Neural cell (in vitro differentiated cells): ENCODE data around the gene PCYT2. TPM values are rescaled to one million over a fixed set of nuclear protein-coding genes. Genes with fewer than 3 reads are reported as not detected.

Experiments used
- H2AFZ ChIP-seq: fragments of 200-600, 300-800 bp; sonication (generic), shearing (Covaris generic); 2 replicates; pipeline ENCODE4 v1.6.0; 2014; ENCODE audit warnings: low read depth, mild to moderate bottlenecking, antibody characterized with exemption, low read length, moderate library complexity
- H3F3A ChIP-seq: fragments of 200-600 bp; shearing (Covaris generic); 2 replicates; pipeline ENCODE4 v1.6.1; 2016; ENCODE audit warnings: mild to moderate bottlenecking, moderate library complexity, mixed read lengths, antibody characterized with exemption, low read length; ENCODE audit not compliant: insufficient read depth, poor library complexity, severe bottlenecking
- H3K27ac ChIP-seq: fragments of 200-600, 300-800 bp; sonication (generic), shearing (Covaris generic); 2 replicates; pipeline ENCODE4 v1.5.1; 2014; ENCODE audit warnings: mild to moderate bottlenecking, low read length, moderate library complexity
- H3K27me3 ChIP-seq: fragments of 300-800, 200-600 bp; sonication (generic), shearing (Covaris generic); 2 replicates; pipeline ENCODE4 v1.6.0; 2014; ENCODE audit warnings: mild to moderate bottlenecking, low read depth, low read length, moderate library complexity; ENCODE audit not compliant: insufficient read depth
- H3K36me3 ChIP-seq: fragments of 300-800, 200-600 bp; sonication (generic), shearing (Covaris generic); 2 replicates; pipeline ENCODE4 v1.5.1; 2014; ENCODE audit warnings: mild to moderate bottlenecking, antibody characterized with exemption, low read length, moderate library complexity; ENCODE audit not compliant: insufficient read depth
- H3K4me2 ChIP-seq: fragments of 300-800, 200-600 bp; sonication (generic), shearing (Covaris generic); 2 replicates; pipeline ENCODE4 v1.6.0; 2014; ENCODE audit warnings: mild to moderate bottlenecking, low read length
- H3K4me3 ChIP-seq: fragments of 300-800, 200-600 bp; sonication (generic), shearing (Covaris generic); 2 replicates; pipeline ENCODE4 v1.5.1; 2014; ENCODE audit warnings: mild to moderate bottlenecking, low read length, moderate library complexity
- H3K79me2 ChIP-seq: fragments of 200-600 bp; shearing (Covaris generic); replicated peaks from 2 replicates; pipeline ENCODE4 v1.6.0; 2014; ENCODE audit warnings: mild to moderate bottlenecking, low read length, moderate library complexity; ENCODE audit not compliant: insufficient read depth
- H3K9ac ChIP-seq: fragments of 300-800, 200-600 bp; sonication (generic), shearing (Covaris generic); 2 replicates; pipeline ENCODE4 v1.6.1; 2016; ENCODE audit warnings: mild to moderate bottlenecking, low read length, mixed read lengths
- H3K9me2 ChIP-seq: fragments of 200-600 bp; shearing (Covaris generic); 2 replicates; pipeline ENCODE4 v1.6.1; 2016; ENCODE audit warnings: mild to moderate bottlenecking, low read length, mixed read lengths; ENCODE audit not compliant: insufficient read depth
- H3K9me3 ChIP-seq: fragments of 200-600, 300-800 bp; sonication (generic), shearing (Covaris generic); 2 replicates; pipeline ENCODE4 v1.6.1; 2016; ENCODE audit warnings: mild to moderate bottlenecking, mixed run types, low read length, moderate library complexity, mixed read lengths
- H4K20me1 ChIP-seq: fragments of 200-600 bp; shearing (Covaris generic); 2 replicates; pipeline ENCODE4 v1.6.1; 2016; ENCODE audit warnings: mild to moderate bottlenecking, mixed run types; ENCODE audit not compliant: insufficient read depth
- EP300 ChIP-seq: fragments of 450-650 bp; conservative IDR thresholded peaks from 2 replicates; pipeline ENCODE4 v1.6.1; 2014; ENCODE audit warnings: antibody characterized with exemption, mild to moderate bottlenecking, moderate library complexity; ENCODE audit not compliant: poor library complexity, severe bottlenecking
- EZH2 ChIP-seq: fragments of 200-600, 300-800 bp; shearing (Covaris generic), sonication (generic); IDR thresholded peaks from 2 replicates; pipeline ENCODE4 v1.6.1; 2014; ENCODE audit warnings: antibody characterized with exemption, low read length, borderline replicate concordance, mild to moderate bottlenecking; ENCODE audit not compliant: insufficient read depth, poor library complexity, severe bottlenecking
- MXI1 ChIP-seq: fragments of 450-650 bp; conservative IDR thresholded peaks from 2 replicates; pipeline ENCODE4 v1.6.1; 2014; ENCODE audit warnings: antibody characterized with exemption, mild to moderate bottlenecking; ENCODE audit not compliant: poor library complexity, severe bottlenecking
- POLR2AphosphoS5 ChIP-seq: IDR thresholded peaks from 2 replicates; pipeline ENCODE4 v1.6.1; 2012
- RAD21 ChIP-seq: fragments of 450-650 bp; conservative IDR thresholded peaks from 2 replicates; pipeline ENCODE4 v1.6.1; 2014; ENCODE audit warnings: antibody characterized with exemption, mild to moderate bottlenecking, moderate library complexity
- SMC3 ChIP-seq: fragments of 450-650 bp; conservative IDR thresholded peaks from 2 replicates; pipeline ENCODE4 v1.6.1; 2014; ENCODE audit warnings: antibody characterized with exemption, mild to moderate bottlenecking, moderate library complexity; ENCODE audit not compliant: poor library complexity
- TAF1 ChIP-seq: IDR thresholded peaks from 2 replicates; pipeline ENCODE4 v1.6.1; 2012; ENCODE audit warnings: low read depth
- polyA plus RNA-seq: library from polyadenylated mRNA; depleted of rRNA; stranded (reverse); fragments of >200 nt; gene quantifications from 2 replicates; pipeline ENCODE4 v1.2.3, GENCODE V29; 2014
- TF ChIP-seq, protein P1 (sequence below): IDR thresholded peaks from 2 replicates; pipeline ENCODE4 v1.6.1; 2012; ENCODE audit warnings: borderline replicate concordance
- TF ChIP-seq, protein P2 (sequence below): fragments of 450-650 bp; IDR thresholded peaks from 2 replicates; pipeline ENCODE4 v1.5.1; 2014; ENCODE audit warnings: antibody characterized with exemption, mild to moderate bottlenecking, moderate library complexity; ENCODE audit not compliant: poor library complexity, severe bottlenecking

Gene PCYT2
- polyA plus RNA-seq, 1 donor from 2014 or later, result 35.3 TPM

DNA sequence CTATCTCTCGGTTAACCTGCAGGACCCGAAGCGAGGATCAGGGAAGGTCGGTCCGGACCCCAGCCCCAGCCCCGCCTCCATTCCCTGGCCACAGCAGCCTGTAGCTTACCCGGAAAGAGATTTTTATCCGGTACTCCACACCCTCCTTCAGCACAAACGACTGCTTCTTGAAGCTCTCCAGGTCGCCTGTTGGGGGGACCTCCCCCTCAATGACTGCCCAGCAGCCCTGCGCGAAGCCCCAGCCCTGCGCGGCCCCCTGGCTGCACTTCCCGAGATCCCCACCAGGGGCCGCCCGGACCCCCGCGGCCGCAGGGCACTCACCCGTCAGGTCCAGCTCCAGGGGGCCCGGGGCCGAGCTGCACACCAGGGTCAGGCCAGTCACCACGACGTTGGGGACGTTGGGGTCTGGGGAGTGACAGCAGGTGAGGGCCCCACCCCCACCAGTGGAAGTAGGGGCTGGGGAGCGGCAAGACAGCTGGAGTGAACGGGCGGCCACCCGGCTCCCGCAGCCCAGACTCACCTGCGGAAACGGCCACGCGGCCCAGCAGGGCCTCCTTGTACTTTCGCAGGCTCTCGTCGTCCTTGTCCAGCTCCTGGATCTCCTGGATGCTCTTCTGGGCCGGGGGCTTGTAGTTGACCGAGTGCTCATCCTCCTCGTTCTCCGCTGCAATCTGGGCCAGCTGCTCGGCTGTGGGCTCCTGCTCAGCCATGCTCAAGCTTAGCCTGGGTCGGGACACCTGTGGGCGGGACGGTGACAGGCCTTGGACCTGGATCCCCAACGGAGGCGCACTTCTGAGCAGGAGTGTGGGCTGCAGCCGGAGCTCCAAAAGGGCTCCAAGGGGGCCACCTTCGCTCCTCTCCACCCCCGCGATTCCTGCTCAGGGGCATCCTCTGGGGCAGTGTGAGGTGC lies 41.7 kb downstream of the PCYT2 start:
- no peaks in the 10 kb centered on the region for H4K20me1 ChIP-seq
- no peak overlapping the region for H2AFZ ChIP-seq
- H3K9me2 ChIP-seq, result no peaks in the 10 kb centered on the region
- no peaks in the 10 kb centered on the region for H3K27me3 ChIP-seq
- no peaks in the 10 kb centered on the region for H3K36me3 ChIP-seq
- peaks cover 13% of the 10 kb centered on the region for H3K79me2 ChIP-seq
- H3F3A ChIP-seq, result no peaks in the 10 kb centered on the region
- no peaks in the 10 kb centered on the region for H3K9me3 ChIP-seq
- peak overlapping the region; percentile 97 for H3K4me2 ChIP-seq
- peak overlapping the region; percentile 96 for H3K4me3 ChIP-seq
- peak overlapping the region; percentile 96 for H3K9ac ChIP-seq
- TF ChIP-seq SMC3 (peak; percentile 62), EZH2 (no peak), RAD21 (peak; percentile 30), TAF1 (no peak)
- TF ChIP-seq, protein P1, sequence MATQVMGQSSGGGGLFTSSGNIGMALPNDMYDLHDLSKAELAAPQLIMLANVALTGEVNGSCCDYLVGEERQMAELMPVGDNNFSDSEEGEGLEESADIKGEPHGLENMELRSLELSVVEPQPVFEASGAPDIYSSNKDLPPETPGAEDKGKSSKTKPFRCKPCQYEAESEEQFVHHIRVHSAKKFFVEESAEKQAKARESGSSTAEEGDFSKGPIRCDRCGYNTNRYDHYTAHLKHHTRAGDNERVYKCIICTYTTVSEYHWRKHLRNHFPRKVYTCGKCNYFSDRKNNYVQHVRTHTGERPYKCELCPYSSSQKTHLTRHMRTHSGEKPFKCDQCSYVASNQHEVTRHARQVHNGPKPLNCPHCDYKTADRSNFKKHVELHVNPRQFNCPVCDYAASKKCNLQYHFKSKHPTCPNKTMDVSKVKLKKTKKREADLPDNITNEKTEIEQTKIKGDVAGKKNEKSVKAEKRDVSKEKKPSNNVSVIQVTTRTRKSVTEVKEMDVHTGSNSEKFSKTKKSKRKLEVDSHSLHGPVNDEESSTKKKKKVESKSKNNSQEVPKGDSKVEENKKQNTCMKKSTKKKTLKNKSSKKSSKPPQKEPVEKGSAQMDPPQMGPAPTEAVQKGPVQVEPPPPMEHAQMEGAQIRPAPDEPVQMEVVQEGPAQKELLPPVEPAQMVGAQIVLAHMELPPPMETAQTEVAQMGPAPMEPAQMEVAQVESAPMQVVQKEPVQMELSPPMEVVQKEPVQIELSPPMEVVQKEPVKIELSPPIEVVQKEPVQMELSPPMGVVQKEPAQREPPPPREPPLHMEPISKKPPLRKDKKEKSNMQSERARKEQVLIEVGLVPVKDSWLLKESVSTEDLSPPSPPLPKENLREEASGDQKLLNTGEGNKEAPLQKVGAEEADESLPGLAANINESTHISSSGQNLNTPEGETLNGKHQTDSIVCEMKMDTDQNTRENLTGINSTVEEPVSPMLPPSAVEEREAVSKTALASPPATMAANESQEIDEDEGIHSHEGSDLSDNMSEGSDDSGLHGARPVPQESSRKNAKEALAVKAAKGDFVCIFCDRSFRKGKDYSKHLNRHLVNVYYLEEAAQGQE, result no peak
- TF ChIP-seq, protein P2, sequence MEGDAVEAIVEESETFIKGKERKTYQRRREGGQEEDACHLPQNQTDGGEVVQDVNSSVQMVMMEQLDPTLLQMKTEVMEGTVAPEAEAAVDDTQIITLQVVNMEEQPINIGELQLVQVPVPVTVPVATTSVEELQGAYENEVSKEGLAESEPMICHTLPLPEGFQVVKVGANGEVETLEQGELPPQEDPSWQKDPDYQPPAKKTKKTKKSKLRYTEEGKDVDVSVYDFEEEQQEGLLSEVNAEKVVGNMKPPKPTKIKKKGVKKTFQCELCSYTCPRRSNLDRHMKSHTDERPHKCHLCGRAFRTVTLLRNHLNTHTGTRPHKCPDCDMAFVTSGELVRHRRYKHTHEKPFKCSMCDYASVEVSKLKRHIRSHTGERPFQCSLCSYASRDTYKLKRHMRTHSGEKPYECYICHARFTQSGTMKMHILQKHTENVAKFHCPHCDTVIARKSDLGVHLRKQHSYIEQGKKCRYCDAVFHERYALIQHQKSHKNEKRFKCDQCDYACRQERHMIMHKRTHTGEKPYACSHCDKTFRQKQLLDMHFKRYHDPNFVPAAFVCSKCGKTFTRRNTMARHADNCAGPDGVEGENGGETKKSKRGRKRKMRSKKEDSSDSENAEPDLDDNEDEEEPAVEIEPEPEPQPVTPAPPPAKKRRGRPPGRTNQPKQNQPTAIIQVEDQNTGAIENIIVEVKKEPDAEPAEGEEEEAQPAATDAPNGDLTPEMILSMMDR, result peak; percentile 73
- peak overlapping the region; percentile 64 for H3K27ac ChIP-seq

DNA sequence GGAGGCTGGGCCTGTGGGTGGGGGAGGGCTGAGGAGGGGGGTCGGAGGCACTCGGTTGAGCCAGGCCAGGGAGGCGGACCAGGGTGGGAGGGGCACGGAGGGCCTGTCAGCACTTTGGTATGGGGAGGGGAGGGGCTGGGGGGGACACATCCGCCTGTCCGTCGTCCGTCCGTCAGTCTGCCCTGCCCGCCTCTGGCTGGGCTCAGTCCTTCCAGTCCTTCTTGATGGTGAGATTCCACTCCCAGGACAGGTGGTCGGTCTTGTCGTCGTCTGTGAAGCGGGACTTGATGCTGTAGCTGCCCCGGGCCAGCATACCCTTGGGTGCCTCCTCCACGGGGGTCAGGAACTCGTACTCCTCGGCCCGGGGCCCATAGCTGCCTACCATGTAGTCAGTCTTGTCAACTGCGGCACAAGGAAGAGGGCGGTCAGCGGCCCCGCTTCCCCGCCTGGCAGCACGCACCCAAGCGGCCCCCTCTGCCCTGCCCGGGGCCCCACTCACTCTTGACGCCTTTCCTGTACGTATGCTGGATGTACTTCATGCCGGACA lies 42.5 kb downstream of the PCYT2 start:
- TF ChIP-seq MXI1 (no peak), EP300 (no peak), RAD21 (no peak), SMC3 (no peak), TAF1 (no peak), POLR2AphosphoS5 (no peak), EZH2 (no peak)
- TF ChIP-seq, protein P2, result no peak
- TF ChIP-seq, protein P1, result no peak
- Histone ChIP-seq H3K27ac (no peak overlapping the region), H3K27me3 (no peaks in the 10 kb centered on the region), H3K36me3 (no peaks in the 10 kb centered on the region), H3K4me3 (peak overlapping the region; percentile 96), H3K9ac (no peak overlapping the region), H2AFZ (no peak overlapping the region), H3K9me2 (no peaks in the 10 kb centered on the region), H3K79me2 (peaks cover 14% of the 10 kb centered on the region), H3K4me2 (no peak overlapping the region), H3F3A (no peaks in the 10 kb centered on the region), H3K9me3 (no peaks in the 10 kb centered on the region), H4K20me1 (no peaks in the 10 kb centered on the region)
